Measurements from ENCODE around the gene GRID2. TPM values are rescaled to one million over a fixed set of nuclear protein-coding genes. Genes with fewer than 3 reads are reported as not detected.
"Not testable (repeated sequence)": the region's sequence is repeated elsewhere in the genome, so short reads cannot be mapped to it uniquely, and the experiment has no call there.

Gene GRID2
- polyA plus RNA-seq, 1 donor: 0.57 TPM

DNA sequence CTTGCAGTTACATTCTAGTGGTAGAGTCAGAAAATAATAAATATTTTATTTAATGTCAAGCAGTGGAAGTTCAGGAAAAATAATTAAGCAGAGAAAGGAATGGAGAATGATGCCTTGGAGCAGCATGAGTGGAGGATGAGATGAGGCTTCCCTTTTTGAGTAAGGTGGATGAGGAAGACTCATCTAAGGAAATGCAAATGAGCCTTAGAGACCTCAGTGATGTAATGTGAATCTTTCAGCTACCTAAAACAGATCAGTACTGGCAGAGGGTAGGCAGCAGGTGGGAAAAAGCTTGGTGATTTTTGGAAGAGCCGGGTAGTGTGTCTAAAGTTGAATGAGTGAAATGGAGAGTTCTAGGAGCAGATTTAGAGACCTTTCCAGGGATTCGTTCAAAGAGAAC lies 118.2 kb downstream of the GRID2 start:
- Histone ChIP-seq H3K27me3 (ENCODE audit: control insufficient read depth, insufficient read depth, low read length) (no peaks in the 10 kb centered on the region), H3K27ac (ENCODE audit: low read length) (no peak overlapping the region), H3K36me3 (ENCODE audit: control insufficient read depth, insufficient read depth, low read length) (no peaks in the 10 kb centered on the region), H3K4me1 (ENCODE audit: control insufficient read depth, insufficient read depth, low read length) (no peaks in the 10 kb centered on the region), H3K4me3 (ENCODE audit: low read length) (no peak overlapping the region), H3K9me3 (ENCODE audit: control insufficient read depth, low read depth, low read length) (no peaks in the 10 kb centered on the region)
- no CpG with 5 or more reads among the region's 2 CpGs for WGBS (ENCODE audit: insufficient coverage, low lambda C conversion rate)
- no peak for DNase-seq

DNA sequence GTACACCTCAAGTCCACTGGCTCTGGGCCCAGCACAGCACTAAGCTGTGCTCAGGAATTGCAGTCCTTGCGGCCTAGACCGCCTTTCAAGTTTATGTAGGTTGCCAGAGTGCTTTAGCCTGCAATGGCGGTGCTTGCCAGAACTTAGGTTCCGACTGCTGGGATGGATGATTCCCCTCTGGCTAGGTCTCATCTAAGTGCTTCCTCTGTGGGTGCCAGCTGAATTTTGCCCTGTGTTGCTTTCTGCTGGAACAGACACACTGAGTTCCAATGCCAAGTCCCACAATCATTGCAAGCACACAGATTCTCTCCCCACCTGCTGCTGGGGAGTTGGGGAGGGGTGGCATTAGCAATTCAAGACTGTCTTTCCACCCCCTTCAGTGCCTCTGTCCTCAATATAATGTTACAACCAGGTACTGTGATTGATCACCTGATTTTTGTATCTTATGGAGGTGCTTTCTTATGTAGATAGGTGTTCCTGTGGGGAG lies 129.5 kb downstream of the GRID2 start:
- H3K4me1 ChIP-seq (ENCODE audit: control insufficient read depth, insufficient read depth, low read length): no peaks in the 10 kb centered on the region

DNA sequence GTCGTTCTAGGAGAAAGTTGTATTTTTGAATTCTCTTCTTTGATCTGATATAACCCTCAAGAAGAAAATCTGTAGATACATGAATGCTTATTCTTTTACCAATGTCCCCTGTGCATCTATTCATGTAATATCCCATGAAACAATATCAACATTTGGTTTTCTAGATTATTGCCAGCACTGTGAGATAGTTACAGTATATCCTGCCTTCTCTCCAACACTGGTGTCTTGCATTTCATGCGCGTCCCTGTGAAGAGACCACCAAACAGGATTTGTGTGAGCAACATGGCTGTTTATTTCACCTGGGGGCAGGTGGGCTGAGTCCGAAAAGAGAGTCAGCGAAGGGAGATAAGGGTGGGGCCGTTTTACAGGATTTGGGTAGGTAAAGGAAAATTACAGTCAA lies 135.0 kb downstream of the GRID2 start:
- H3K4me1 ChIP-seq (ENCODE audit: control insufficient read depth, insufficient read depth, low read length); H3K9me3 ChIP-seq (ENCODE audit: control insufficient read depth, low read depth, low read length); H3K27ac ChIP-seq (ENCODE audit: low read length); DNase-seq; H3K4me3 ChIP-seq (ENCODE audit: low read length); H3K36me3 ChIP-seq (ENCODE audit: control insufficient read depth, insufficient read depth, low read length); H3K27me3 ChIP-seq (ENCODE audit: control insufficient read depth, insufficient read depth, low read length): not testable (repeated sequence)
- WGBS (ENCODE audit: insufficient coverage, low lambda C conversion rate): no CpG with 5 or more reads among the region's 6 CpGs

More for the DNA sequence above, 129.5 kb downstream of the GRID2 start:
- H3K36me3 ChIP-seq (ENCODE audit: control insufficient read depth, insufficient read depth, low read length): no peaks in the 10 kb centered on the region
- DNase-seq: no peak
- no peaks in the 10 kb centered on the region for H3K27me3 ChIP-seq (ENCODE audit: control insufficient read depth, insufficient read depth, low read length)
- H3K4me3 ChIP-seq (ENCODE audit: low read length): no peak overlapping the region
- WGBS (ENCODE audit: insufficient coverage, low lambda C conversion rate): no CpG with 5 or more reads among the region's 4 CpGs
- no peak overlapping the region for H3K27ac ChIP-seq (ENCODE audit: low read length)
- no peaks in the 10 kb centered on the region for H3K9me3 ChIP-seq (ENCODE audit: control insufficient read depth, low read depth, low read length)

DNA sequence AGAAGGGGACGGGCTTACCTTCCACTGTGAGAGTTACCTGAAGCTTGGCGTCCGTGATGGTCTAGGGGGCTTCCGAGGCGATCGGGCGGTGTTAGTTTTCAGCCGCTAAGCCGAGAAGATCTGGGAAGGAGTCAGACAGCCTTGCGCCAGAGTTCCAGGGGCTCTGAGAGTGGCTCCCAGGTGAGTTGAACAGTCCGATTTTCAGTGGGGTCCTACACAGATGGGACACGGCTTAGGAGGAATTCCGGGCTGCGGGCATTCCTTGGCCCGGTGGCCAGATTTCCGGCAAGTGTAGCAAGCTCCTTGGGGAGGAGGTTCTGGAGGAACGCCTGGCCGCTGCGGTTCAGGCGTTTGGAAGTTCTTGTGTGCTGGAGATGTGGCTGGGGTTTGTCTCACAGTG lies 138.4 kb downstream of the GRID2 start:
- not testable (repeated sequence) for H3K36me3 ChIP-seq (ENCODE audit: control insufficient read depth, insufficient read depth, low read length)

DNA sequence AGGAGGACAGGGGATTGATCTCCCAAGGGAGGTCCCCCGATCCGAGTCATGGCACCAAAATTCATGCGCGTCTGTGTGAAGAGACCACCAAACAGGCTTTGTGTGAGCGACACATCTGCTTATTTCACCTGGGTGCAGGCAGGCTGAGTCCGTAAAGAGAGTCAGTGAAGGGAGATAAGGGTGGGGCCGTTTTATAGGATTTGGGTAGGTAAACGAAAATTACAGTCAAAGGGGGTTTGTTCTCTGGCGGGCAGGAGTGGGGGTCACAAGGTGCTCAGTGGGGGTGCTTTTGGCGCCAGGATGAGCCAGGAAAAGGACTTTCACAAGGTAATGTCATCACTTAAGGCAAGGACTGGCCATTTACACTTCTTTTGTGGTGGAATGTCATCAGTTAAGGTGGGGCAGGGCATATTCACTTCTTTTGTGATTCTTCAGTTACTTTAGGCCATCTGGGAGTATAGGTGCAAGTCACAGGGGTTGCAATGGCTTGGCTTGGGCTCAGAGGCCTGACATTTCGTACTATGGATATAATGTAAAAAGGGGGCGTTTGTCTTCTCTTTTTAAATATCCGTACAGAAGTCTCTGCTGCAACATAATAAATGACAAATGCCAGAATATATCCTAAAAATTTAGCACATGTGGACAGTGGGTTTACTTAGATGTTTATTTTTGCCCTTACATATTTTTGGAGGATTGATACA lies 140.5 kb downstream of the GRID2 start:
- not testable (repeated sequence) for DNase-seq; H3K9me3 ChIP-seq (ENCODE audit: control insufficient read depth, low read depth, low read length); H3K27me3 ChIP-seq (ENCODE audit: control insufficient read depth, insufficient read depth, low read length); H3K36me3 ChIP-seq (ENCODE audit: control insufficient read depth, insufficient read depth, low read length); H3K4me3 ChIP-seq (ENCODE audit: low read length); H3K4me1 ChIP-seq (ENCODE audit: control insufficient read depth, insufficient read depth, low read length); H3K27ac ChIP-seq (ENCODE audit: low read length)
- 100% methylated on average over 3 of the region's 13 CpGs for WGBS (ENCODE audit: insufficient coverage, low lambda C conversion rate)

More for the DNA sequence above, 138.4 kb downstream of the GRID2 start:
- not testable (repeated sequence) for H3K27ac ChIP-seq (ENCODE audit: low read length); H3K4me1 ChIP-seq (ENCODE audit: control insufficient read depth, insufficient read depth, low read length); H3K27me3 ChIP-seq (ENCODE audit: control insufficient read depth, insufficient read depth, low read length); DNase-seq; H3K4me3 ChIP-seq (ENCODE audit: low read length); H3K9me3 ChIP-seq (ENCODE audit: control insufficient read depth, low read depth, low read length)
- WGBS (ENCODE audit: insufficient coverage, low lambda C conversion rate): no CpG with 5 or more reads among the region's 20 CpGs

DNA sequence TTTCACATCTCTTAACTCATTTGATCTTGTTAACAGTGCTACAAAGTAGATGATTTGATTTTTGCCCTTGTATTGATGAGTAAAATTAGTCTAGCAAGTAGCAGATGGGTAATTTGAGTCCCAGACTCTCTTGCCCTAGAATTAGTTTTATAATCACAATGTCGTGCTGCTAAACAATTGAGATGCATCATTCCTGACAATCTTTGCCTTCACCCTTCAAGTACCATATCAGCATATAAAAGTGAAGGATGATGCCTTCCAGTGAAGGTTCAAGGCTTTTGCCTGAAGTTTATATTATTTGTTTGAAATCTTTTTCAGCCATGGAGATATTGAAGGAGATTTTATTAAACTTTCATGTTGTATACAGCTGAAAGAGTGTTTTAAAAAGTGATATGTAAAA lies 141.4 kb downstream of the GRID2 start:
- Histone ChIP-seq H3K4me1 (ENCODE audit: control insufficient read depth, insufficient read depth, low read length) (no peaks in the 10 kb centered on the region), H3K27me3 (ENCODE audit: control insufficient read depth, insufficient read depth, low read length) (no peaks in the 10 kb centered on the region), H3K4me3 (ENCODE audit: low read length) (no peak overlapping the region), H3K27ac (ENCODE audit: low read length) (no peak overlapping the region), H3K36me3 (ENCODE audit: control insufficient read depth, insufficient read depth, low read length) (no peaks in the 10 kb centered on the region), H3K9me3 (ENCODE audit: control insufficient read depth, low read depth, low read length) (no peaks in the 10 kb centered on the region)
- WGBS (ENCODE audit: insufficient coverage, low lambda C conversion rate): no CpG with 5 or more reads among the region's 1 CpG
- DNase-seq: no peak

DNA sequence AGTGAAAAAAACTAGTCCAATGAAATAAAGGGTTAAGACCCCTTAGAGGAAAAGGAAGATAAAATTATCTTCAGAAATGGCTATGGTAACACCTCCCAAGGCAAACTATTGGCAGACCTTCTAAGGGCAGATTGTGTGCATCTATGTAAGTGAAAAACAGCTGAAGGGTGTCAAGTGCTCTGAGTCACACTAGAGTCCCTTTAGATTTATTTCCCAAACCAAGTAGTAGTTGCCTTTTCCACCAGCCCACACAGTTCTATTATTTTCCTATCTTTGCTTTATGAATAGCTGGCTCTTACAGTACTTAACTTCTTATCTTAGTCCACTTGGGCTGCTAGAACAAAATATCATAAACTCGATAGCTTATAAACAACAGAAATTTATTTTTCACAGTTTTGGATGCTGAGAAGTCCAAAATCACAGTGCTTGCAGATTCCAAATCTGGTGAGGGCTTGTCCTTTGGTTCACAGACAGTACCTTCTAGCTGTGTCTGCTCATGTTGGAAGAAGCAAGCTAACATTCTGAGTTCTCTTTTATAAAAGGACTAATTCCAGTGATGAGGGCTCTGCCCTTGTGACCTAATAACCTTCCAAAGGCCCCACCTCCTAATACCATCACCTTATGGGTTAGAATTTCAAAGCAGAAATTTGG lies 143.6 kb downstream of the GRID2 start:
- Histone ChIP-seq H3K27ac (ENCODE audit: low read length) (no peak overlapping the region), H3K4me1 (ENCODE audit: control insufficient read depth, insufficient read depth, low read length) (no peaks in the 10 kb centered on the region), H3K4me3 (ENCODE audit: low read length) (no peak overlapping the region), H3K27me3 (ENCODE audit: control insufficient read depth, insufficient read depth, low read length) (no peaks in the 10 kb centered on the region), H3K9me3 (ENCODE audit: control insufficient read depth, low read depth, low read length) (no peaks in the 10 kb centered on the region), H3K36me3 (ENCODE audit: control insufficient read depth, insufficient read depth, low read length) (no peaks in the 10 kb centered on the region)
- no peak for DNase-seq
- whole genome bisulfite sequencing (ENCODE audit: insufficient coverage, low lambda C conversion rate): no CpG with 5 or more reads among the region's 1 CpG

DNA sequence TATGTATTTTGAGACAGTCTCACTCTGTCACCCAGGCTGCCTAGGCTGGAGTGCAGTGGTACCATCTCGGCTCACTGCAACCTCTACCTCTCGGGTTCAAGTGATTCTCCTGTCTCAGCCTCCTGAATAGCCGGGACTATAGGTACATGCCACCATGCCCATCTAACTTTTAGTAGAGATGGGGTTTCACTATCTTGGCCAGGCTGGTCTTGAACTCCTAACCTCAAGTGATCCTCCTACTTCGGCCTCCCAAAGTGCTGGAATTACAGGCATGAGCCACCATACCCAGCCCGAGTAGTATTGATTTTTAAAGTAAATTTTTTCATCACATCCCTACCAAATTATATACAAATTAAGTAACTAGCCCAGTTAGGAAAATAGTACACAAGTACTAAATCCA lies 144.4 kb downstream of the GRID2 start:
- 100% methylated on average over 1 of the region's 5 CpGs for WGBS (ENCODE audit: insufficient coverage, low lambda C conversion rate)
- H3K27me3 ChIP-seq (ENCODE audit: control insufficient read depth, insufficient read depth, low read length); DNase-seq; H3K4me3 ChIP-seq (ENCODE audit: low read length); H3K9me3 ChIP-seq (ENCODE audit: control insufficient read depth, low read depth, low read length); H3K4me1 ChIP-seq (ENCODE audit: control insufficient read depth, insufficient read depth, low read length); H3K27ac ChIP-seq (ENCODE audit: low read length); H3K36me3 ChIP-seq (ENCODE audit: control insufficient read depth, insufficient read depth, low read length): not testable (repeated sequence)

DNA sequence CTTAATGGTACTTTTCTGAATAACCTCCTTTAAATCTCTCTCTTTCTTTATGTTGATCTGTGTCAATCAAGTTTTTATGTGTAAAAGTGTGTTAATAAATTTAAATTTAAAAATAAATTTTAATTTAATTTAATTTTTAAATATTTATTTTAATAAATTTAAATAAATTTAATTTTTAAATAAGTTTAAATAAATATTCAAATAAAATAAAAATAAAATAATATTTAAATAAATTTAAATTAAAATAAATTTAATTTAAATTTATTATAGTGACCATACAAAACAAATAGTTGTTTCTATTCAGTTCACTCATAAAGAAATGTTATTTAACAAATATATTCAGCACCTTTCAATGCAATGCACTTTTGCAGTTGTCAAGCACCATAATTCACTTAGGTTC lies 146.9 kb downstream of the GRID2 start:
- H3K4me3 ChIP-seq (ENCODE audit: low read length): no peak overlapping the region
- H3K36me3 ChIP-seq (ENCODE audit: control insufficient read depth, insufficient read depth, low read length): no peaks in the 10 kb centered on the region
- no peaks in the 10 kb centered on the region for H3K9me3 ChIP-seq (ENCODE audit: control insufficient read depth, low read depth, low read length)
- no peak for DNase-seq
- H3K27ac ChIP-seq (ENCODE audit: low read length): no peak overlapping the region
- no peaks in the 10 kb centered on the region for H3K4me1 ChIP-seq (ENCODE audit: control insufficient read depth, insufficient read depth, low read length)
- H3K27me3 ChIP-seq (ENCODE audit: control insufficient read depth, insufficient read depth, low read length): no peaks in the 10 kb centered on the region

DNA sequence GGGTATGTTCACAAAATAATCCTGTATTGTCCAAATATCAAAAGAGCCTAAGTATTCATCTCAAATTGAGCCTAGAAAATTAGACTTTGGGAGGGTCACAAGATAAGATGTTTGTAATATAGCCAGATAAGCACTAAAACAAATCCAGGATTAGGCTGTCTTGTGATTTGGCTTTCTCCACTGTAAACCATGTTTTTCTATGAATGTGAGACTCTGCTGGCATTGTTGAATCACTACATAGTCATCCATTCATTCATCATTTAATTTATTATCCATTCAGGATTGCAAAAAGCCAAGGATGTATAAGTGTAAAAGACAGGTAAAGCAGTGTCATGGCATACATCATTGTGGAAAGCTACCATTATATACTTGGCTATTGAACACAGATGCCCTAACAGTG lies 148.0 kb downstream of the GRID2 start:
- Histone ChIP-seq H3K27ac (ENCODE audit: low read length) (no peak overlapping the region), H3K36me3 (ENCODE audit: control insufficient read depth, insufficient read depth, low read length) (no peaks in the 10 kb centered on the region), H3K4me1 (ENCODE audit: control insufficient read depth, insufficient read depth, low read length) (no peaks in the 10 kb centered on the region), H3K27me3 (ENCODE audit: control insufficient read depth, insufficient read depth, low read length) (no peaks in the 10 kb centered on the region), H3K9me3 (ENCODE audit: control insufficient read depth, low read depth, low read length) (no peaks in the 10 kb centered on the region), H3K4me3 (ENCODE audit: low read length) (no peak overlapping the region)
- no peak for DNase-seq

DNA sequence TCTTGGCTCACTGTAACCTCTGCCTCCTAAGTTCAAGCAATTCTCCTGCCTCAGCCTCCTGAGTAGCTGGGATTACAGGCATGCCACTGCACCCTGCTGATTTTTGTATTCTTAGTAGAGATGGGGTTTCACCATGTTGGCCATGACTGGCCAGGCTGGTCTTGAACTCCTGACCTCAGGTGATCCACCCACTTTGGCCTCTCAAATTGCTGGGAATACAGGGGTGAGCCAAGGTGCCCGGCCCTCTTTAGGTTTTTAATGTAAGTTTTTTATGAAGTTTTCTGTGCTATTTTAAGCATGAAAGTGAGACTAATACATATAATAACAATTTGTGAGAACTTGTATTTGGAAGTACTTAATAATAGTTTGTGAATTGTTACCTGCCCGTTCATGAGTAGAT lies 148.6 kb downstream of the GRID2 start:
- not testable (repeated sequence) for H3K4me3 ChIP-seq (ENCODE audit: low read length); H3K27ac ChIP-seq (ENCODE audit: low read length); DNase-seq; H3K9me3 ChIP-seq (ENCODE audit: control insufficient read depth, low read depth, low read length); H3K36me3 ChIP-seq (ENCODE audit: control insufficient read depth, insufficient read depth, low read length); H3K4me1 ChIP-seq (ENCODE audit: control insufficient read depth, insufficient read depth, low read length); H3K27me3 ChIP-seq (ENCODE audit: control insufficient read depth, insufficient read depth, low read length)
- WGBS (ENCODE audit: insufficient coverage, low lambda C conversion rate): no CpG with 5 or more reads among the region's 2 CpGs

Data from large intestine (tissue), 3 donors.